ENCODE results near the gene CAPSL.
"Not testable (repeated sequence)": the region's sequence is repeated elsewhere in the genome, so short reads cannot be mapped to it uniquely, and the experiment has no call there.

Gene CAPSL

DNA sequence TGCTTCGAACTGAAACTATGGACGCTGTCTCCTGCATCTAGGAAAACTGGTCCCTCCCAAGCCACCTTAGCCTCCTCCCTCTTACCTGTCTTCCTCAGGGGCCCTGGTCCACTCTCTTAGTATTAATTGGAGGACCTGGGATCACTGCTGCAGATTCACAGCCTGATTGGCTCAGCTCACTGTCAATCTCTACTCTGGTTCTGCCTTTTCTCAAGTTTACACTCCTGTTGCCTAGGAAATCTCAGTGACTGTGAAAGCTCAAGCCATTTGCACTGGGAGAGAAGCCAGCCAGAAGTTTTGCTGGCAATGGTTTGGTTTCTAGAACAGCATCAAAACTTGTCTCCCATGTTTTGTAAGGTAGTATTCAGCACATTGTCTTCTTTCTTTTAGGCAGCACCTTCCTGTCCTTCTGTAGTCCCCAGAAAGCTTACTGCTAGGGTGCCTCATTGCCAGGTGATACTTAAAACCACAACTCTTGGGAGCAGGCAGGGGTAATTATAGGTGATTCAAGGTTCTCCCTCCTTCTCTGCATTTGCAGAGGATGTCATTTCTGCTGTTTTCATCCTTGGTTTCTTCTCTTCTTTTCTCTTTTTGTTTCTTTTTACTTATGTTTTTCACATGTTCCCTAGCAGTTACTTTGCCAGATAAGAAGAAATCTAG is at the start of gene CAPSL:
Gene CAPSL (minus strand): TSS at position 55 of the 660 bp plus-strand sequence. CDS start 17,502 bp downstream, outside the sequence.
- no peak for DNase-seq (ENCODE audit: low read depth)

DNA sequence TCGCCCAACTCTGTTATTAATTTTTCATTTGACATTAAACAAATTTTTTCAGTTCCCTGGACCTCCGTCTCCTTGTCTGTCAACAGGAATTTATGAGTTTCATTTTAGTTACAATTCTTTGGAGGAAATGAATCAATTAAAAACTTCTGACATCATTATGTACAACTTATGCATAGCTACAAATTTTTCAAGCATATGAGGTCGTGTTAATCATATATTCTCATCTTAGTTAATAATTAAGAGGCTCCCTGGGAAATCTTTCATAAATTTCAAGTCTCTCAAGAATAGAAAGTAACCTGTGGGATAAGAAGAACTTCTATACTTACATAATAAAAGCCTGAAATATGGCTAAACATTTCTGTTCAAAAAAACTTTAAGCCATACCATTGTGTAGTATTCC is 49.4 kb upstream of the CAPSL start:
- DNase-seq (ENCODE audit: low read depth): no peak

DNA sequence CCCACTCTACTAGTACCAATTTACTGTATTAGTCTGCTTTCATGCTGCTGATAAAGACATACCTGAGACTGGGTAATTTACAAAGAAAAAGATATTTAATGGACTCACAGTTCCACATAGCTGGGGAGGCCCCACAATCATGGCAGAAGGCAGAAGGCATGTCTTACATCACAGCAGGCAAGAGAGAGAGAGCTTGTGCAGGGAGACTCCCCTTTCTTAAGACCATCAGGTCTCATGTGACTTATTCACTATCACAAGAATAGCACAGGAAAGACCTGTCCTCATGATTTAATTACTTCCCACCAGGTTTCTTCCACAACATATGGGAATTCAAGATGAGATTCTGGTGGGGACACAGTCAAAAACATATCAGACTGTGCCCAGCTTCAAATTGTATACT is 41.3 kb upstream of the CAPSL start:
- no peak for DNase-seq (ENCODE audit: low read depth)

DNA sequence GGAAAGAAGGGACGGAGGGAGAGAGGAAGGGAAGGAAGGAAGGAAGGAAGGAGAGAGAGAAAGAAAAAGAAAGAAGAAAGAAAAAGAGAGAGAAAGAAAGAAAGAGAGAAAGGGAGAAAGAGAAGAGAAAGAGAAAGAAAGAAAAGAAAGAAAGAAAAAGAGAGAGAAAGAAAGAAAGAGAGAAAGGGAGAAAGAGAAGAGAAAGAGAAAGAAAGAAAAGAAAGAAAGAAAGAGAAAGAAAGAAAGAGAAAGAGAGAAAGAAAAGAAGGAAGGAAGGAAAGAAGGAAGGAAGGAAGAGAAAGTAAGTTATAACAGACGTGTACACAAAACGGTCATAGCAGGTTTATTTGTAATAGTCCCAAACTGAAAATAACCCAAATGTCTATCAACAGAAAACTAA is 38.4 kb upstream of the CAPSL start:
- DNase-seq (ENCODE audit: low read depth): not testable (repeated sequence)

DNA sequence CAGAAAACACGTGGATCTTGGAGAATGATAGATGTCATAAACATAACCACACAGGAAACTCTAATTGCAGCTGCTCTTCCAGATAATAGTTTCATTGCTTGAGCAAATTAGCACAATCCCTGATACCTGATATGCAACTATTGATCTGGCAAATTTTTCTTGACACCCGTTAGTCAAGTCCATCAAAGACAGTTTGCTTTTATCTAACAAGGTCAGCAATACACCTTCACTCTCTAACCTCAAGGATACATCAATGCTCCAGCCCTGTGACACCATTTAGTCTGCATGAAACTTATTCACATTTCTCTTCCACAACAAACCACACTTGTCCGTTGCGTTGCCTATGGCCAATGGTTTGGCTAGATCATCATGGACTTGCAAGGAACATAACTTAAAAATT is 36.1 kb upstream of the CAPSL start:
- no peak for DNase-seq (ENCODE audit: low read depth)

DNA sequence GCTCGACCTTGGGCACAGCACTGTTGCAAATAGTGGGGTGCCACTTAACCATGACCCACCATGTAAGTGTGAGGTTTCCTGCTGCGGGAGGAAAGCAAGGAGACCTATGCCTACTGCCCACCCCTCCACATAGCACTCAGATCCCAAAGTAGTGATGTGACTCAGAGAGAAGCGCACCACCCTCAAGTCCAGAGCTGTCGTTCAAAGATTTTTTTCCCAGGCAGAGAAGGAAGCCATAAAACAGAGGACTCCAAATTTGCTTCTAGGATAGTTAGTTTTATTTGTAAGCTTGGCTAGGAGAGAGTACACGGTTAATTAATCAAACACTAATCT is 33.4 kb upstream of the CAPSL start:
- DNase-seq (ENCODE audit: low read depth): no peak

DNA sequence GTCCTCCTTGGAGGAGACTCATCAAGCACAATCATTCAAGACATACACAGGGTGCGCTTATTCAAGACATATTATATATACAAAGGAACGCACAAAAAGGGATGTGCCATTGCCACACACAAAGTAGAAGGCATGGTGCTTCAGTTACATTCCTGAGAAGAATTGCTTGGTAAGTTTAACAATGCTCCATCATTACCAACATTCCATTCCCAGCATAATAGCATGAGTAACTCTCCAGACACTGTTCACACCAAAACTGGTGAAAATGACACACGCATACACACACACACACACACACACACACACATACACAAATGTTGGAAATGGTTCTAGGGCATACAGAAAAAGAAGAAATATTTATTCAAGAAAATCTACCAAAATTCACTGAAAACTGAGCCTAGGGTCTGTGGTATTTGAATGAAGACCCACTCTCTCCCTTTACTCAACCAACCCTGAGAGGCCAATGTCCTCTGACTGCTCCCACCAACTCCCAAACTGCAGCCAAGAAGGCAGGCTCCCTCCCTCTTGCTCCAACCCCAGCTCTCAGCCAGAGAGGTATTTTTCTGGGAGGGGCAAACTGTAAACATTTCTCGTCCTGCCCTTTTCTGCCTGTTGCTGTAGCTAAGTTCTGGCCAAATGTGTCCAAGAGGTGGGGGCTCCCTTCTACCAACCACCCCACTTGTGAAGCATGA is 32.9 kb upstream of the CAPSL start:
- no peak for DNase-seq (ENCODE audit: low read depth)

DNA sequence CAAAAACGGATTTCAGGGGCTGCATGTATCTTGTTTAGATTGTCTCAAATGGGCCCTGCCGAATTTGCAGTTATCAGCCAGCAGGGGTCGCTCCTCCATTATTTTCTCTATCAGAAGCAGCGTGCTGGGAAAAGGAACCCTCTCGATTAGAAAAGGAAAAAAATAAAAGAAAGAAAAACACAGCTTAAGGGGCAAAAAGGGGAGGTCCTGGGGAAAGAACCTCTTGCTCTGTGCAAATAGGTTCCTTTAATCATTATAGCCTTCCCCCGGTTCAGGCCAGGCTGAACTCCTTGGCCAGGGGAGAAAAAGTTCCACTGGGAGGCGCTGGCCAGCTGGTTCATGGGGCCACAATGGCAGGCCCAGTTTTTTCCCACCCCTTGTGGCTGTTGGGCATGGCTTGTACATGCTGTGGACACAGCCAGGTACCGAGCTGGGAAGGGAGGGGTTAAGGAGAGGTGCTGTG is 25.0 kb upstream of the CAPSL start:
- no peak for DNase-seq (ENCODE audit: low read depth)

DNA sequence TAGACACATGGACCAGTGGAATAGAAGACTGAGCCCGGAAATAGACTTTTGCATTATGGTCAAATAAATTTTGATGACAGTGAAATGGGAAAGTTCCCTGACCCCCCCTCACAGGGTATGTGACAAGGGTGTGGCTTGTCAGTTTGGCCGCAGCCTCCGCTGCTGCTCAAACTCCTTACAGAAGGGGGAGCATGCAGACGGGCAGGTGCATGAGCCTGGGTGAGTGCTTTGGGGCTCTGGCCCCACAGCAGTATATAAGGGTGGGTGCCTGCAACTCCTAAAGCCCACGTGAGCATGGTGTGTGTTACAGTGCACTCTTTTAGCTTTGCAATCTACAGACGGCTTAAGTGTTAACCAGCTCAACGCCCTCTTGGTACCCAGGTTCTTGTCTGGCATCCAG is 21.9 kb upstream of the CAPSL start:
- no peak for DNase-seq (ENCODE audit: low read depth)

DNA sequence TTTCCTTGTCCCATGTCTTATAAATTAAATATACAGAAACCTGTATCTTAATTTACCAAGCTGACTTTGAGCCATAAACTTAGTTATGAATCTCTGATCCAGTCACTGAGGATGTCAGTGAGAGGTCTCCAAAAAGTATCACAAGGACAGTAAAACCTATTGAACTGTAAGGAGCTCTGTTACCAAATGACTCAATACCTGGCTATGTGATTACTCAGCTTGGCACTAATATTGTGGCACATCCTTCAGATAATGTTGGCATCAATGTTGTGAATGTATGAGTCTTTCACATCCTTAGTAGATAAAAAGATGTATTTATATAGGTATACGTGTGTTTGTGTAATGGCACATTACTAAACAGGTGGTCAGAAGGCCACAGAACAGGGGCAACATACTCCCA is 18.0 kb upstream of the CAPSL start:
- DNase-seq (ENCODE audit: low read depth): no peak

DNA sequence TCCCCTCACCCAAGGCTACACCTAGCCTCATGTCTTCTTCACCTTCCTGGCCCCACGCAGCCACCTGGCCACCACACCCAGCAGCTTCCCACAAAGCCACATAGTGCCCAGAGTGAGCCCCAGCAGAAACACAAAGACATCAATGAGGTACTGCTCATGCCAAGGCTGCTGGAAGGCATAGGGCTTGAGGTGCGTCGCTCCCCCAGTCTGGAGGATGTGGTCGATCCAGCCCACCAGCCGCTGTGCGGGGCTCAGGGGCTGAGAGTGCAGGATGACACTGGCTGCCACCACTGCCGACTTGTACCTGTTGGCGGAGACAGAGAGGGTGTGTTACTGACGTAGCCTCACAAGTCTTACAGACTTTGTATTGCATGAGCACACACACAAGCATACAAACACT is 15.8 kb upstream of the CAPSL start:
- no peak for DNase-seq (ENCODE audit: low read depth)

DNA sequence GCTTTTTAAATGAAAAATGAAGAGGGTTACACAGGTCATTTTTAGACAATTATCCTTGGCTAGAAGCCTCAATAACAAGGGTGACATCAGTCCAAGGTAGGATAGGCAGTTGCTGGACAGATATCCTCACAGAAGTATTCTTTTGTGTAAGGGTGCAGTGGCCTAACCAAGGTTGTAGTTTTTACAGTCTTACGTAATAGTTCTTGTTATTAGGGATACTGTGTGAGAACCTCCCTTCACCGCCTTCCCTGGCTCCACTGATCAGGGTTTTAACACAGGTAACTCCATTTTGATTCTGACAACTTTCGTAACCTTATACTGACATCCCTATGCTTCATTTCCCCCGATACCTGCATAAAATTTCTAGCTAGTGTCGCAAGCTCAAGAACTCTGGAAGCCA is 8.7 kb upstream of the CAPSL start:
- DNase-seq (ENCODE audit: low read depth): no peak

DNA sequence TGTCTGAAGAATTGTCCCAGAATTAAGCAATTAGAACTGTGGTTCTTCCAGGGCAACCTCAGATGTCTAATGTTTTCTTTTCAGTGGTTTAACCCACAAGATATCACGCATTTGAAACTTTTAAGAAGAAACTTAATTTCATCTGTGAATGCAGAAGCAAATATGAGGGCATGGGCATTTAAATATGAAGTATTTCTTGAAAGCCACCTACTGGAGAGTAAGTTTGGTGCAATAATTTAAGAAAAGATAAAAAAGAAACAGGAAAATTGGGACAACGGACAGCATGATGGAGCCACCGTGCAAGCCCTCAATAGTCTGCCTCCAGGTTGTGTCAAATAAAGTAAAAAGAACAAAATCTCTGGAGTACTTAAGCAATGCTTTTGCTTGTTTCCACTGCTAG is 1.2 kb upstream of the CAPSL start:
- no peak for DNase-seq (ENCODE audit: low read depth)

DNA sequence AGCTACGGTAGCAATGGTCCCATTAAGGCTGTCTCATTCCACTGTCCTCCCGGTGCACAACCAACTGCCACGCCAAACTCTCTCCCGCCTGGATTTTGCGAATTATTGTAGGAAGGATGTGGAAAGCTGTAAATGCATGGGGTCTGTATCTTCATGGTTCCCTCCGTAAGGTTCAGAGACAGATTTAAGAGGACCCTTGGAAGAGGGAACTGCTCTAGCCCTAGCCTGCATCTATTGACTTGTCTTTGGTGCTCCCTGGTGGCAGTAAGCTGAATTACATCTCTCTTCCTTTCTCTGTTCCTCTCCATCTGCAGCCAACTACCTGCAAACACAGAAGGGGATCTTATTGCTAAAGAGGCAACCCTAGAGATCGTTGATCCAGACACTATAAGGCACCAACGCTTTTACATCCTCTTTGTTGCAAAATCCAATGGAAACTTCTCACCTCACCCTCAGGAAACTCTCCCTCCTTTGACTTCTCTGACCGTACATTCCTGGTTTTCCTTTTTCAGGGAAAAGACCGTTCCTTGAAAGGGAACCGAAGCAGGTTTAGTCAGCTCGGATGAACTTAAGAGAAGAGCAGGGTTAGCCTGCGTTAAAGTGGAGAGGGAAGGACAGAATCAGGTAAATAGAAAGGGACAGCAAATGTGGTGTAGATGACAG is 11.9 kb downstream of the CAPSL start:
- peak; percentile 32 for DNase-seq (ENCODE audit: low read depth)

DNA sequence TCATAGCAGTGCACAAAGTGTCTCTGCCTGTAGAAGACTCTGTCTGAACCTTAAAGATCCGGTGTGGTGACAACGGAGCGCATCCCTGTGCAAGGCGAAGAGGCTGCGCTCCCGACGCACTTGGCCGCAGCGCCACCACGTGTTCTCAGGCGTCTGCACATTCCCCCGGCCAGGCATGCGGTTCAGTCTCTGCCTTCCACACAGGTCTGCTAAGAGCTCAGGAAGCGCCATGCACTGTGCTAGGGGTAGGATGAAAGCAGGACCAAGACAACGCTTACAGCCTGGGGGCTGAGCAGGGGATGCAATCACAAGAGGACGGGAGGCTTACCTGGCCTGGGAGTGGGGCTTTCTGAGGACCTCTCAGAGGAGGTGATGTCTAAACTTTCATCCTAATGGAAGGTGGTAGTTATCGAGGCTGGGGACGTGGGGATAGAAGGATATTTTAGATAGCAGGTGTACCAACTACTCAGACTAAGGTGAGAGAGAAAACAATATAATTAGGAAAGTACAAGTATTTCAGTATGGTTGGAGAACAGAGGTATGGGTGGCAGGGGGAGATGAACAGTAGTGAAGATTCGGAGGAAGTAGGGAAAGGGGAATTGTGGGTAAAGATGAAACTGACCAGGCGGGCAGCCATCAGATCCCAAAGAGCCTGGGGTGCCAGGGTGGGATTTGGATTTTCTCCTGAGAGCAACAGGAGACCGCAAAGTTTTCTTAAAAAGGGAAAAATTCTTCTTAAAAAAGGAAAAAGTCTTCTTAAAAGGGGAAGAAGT is 13.3 kb downstream of the CAPSL start:
- peak; percentile 65 for DNase-seq (ENCODE audit: low read depth)

DNA sequence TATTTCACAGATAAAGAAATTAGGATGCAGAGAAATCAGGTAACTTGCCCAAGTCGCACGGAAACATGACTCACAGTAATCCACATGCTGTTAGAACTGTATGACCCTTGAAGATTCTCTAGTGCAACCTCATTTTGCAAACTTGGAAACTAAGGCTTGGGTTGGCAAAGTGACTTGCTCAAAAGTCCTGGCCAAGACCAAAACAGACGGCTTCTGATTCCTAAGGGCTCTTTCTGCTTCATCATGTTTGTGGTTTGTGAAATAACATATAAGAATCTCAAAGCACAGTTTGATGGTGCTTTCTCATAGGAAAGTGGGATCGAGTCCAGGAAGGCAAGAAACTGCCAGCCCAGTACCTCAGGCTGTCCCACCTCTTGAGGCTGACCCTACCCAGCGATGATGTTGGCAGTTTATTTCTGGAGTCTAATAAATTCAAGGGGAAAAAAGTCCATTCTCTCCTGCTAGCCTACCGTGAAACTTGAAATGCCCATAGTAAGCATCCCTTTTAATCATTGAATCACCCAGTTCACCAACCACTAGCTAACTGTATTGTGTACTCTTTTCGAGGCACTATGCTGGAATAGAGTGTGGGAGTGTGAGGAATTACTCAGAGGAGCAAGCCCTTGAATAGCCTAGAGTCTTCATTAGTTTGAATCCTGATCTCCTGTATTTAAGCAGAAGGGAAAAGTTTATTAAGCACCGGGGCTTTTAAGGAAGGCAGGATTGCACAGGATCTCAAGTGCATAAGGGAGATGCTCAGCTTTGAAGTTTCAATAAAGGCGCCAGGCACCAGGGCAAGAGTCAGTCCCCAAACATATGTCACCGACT is 14.1 kb downstream of the CAPSL start:
- no peak for DNase-seq (ENCODE audit: low read depth)

DNA sequence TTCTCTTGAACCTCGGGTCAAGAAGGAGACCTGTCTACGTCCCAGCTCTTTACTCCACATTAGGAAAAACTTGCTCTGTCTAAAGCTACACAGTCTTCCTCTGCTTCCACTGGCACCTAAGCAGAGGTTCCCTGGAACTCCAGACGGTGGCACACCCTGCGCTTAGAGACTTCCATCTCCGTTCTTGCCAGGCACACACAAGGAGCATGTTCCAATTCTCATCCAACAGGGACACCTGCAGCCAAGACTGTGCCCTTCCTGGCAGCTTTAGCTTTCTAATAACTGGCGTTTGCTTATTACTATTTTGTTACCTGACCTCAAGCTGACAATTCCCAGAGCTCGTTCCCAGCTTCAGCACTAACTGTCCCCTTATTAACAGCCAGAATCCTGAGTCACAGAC is 16.0 kb downstream of the CAPSL start:
- no peak for DNase-seq (ENCODE audit: low read depth)

DNA sequence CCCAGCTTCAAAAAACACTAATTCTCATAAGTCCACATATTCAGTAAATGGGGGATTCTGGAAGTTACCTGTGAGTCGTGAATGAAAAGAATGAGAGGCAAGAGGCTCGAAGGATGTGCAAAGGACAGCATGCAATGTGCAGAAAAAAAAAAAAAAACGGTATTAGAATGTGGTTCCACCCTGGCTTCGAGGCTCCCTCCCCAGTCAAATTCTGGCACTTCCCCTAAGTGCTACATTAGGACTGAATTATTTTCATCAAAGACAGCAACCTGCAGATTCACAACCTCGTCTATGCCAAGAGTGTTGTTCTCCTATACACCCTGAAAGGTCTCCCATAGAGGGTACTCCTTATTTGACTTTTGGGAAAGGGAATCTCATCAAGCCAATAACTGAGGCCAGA is 16.5 kb downstream of the CAPSL start:
- no peak for DNase-seq (ENCODE audit: low read depth)

DNA sequence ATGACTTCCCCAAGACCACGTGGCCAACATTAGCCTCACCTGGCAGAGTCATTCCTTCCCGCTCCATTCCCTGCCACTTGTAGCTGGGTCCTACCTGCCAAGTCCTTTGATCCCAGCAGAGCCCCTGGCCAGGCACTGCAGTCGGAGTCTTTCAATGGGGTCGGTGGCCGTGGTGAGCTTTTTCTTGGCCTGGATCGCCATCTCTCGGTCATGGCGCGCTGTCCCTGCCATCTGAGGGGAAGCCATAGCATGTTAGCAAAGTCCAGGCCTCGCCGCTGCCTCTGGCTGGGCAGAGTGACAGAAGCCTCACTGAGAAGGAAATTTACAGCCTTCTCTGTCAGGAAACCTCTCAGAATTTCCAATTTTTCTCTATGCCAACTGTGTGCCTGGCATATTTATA is 17.5 kb downstream of the CAPSL start:
- DNase-seq (ENCODE audit: low read depth): no peak

DNA sequence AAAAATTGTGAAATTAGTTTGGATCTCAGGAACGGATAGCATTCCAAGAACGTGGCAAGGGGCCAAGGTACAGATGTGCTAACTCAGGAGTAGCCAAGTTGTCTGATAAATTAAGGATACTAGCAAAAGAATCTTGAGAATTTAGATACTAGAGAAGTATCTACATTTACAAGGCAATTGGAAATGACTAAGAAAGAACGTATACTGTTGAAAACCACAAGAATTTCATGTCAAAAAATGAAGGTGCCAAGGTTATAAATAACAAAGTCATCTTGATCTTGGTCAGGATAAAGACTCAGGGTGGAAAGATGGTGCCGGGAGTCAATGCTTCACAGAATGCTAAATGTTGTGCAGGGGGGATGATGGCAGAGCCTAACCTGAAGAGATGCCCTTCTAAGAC is 19.2 kb downstream of the CAPSL start:
- DNase-seq (ENCODE audit: low read depth): no peak

DNA sequence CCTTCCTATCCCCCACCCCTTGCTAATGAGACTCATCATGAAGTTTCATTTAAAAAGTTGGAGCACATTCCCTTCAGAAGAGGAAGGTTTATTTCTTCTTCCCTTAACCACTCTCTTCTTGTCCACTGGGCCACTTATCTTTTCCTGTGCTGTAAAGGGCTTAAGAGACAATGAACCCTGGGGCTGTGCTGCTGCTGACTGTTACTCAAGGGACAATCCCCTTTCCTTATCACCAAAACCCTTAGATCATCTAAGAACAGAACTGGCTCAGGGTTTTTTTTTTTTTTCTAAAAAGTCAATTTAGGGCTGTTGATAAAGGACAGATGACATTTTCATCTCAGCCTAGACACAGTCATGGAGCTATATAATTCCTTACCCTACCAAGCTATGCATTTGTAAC is 29.6 kb downstream of the CAPSL start:
- DNase-seq (ENCODE audit: low read depth): no peak

DNA sequence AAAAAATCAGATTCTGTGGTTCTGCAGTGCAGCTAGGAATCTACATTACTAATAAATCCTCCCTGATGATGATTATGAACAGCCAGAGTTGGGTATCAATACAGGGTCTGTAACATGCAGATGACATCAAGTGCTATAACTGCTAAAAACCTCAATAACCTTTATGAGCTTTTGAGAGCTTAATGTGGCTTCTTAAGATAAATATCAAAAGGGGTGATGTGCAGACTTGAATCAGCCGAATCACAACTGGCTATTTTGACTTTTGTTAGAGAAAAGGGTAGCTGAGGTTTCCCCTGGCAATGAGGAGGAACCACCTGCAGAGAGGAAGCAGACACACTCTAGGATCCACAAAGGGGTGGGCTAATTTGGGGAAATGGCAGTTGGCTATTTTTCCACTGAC is 30.2 kb downstream of the CAPSL start:
- no peak for DNase-seq (ENCODE audit: low read depth)
